NCI-H1436 treated with DMSO at 0.1 percent for 48 hours (cell line): ENCODE results near the gene TEKT3.

ENCODE experiments used
- DNase-seq: peaks from one replicate; lab custom pipeline; 2025; lab: John Stamatoyannopoulos, UW

The TEKT3 gene

GRCh38 chr17:15290605-15291004 is 50.8 kb downstream of the TEKT3 start:
- DNase-seq: no peak

GRCh38 chr17:15289285-15290183 is 51.9 kb downstream of the TEKT3 start:
- DNase-seq: no peak

GRCh38 chr17:15288859-15289258 is 52.5 kb downstream of the TEKT3 start:
- DNase-seq: no peak

GRCh38 chr17:15287538-15288267 is 53.7 kb downstream of the TEKT3 start:
- DNase-seq: no peak

GRCh38 chr17:15285466-15285865 is 55.9 kb downstream of the TEKT3 start:
- no peak for DNase-seq

GRCh38 chr17:15284537-15284936 is 56.9 kb downstream of the TEKT3 start:
- DNase-seq: no peak

GRCh38 chr17:15284107-15284506 is 57.3 kb downstream of the TEKT3 start:
- no peak for DNase-seq

GRCh38 chr17:15281909-15282308 is 59.5 kb downstream of the TEKT3 start:
- DNase-seq: no peak

- no peak for DNase-seq
Measured at GRCh38 chr17:15278924-15279477, 62.4 kb downstream of the TEKT3 start.

- no peak for DNase-seq
Measured at GRCh38 chr17:15278380-15278779, 63.0 kb downstream of the TEKT3 start.

- DNase-seq: no peak
Measured at GRCh38 chr17:15274017-15274416, 67.4 kb downstream of the TEKT3 start.

GRCh38 chr17:15273141-15273793 is 68.1 kb downstream of the TEKT3 start:
- DNase-seq: no peak

- DNase-seq: no peak
Measured at GRCh38 chr17:15271741-15272140, 69.7 kb downstream of the TEKT3 start.

GRCh38 chr17:15270628-15271381 is 70.6 kb downstream of the TEKT3 start:
- DNase-seq: no peak

GRCh38 chr17:15269780-15270089 is 71.7 kb downstream of the TEKT3 start:
- no peak for DNase-seq

- DNase-seq: no peak
Measured at GRCh38 chr17:15269087-15269779, 72.2 kb downstream of the TEKT3 start.

- DNase-seq: no peak
Measured at GRCh38 chr17:15268461-15268860, 72.9 kb downstream of the TEKT3 start.

- no peak for DNase-seq
Measured at GRCh38 chr17:15267996-15268395, 73.4 kb downstream of the TEKT3 start.

- no peak for DNase-seq
Measured at GRCh38 chr17:15266325-15267125, 74.9 kb downstream of the TEKT3 start.

GRCh38 chr17:15265131-15265530 is 76.3 kb downstream of the TEKT3 start, which contains the start of gene PMP22:
TSS of gene PMP22 (minus strand) at chr17:15265326. CDS start at chr17:15260727, 4,599 bp downstream.
- no peak for DNase-seq
